Vagina (tissue), 2 donors: ENCODE data around the gene TBL1XR1.

Experiments used
- POLR2A ChIP-seq, 2 donors: fragments of 450-650 bp; IDR thresholded peaks; one replicate each; pipeline ENCODE4 v1.6.1; 2017; ENCODE audit warnings: antibody characterized with exemption in 2 of 2, mild to moderate bottlenecking in 2 of 2, moderate library complexity in 2 of 2
- POLR2AphosphoS5 ChIP-seq, 2 donors: sonication (generic); formaldehyde crosslinking; IDR thresholded peaks; one replicate each; pipeline ENCODE4 v1.9.0; 2017; ENCODE audit warnings: antibody characterized with exemption in 2 of 2, mild to moderate bottlenecking in 2 of 2, low read depth in 1 of 2; ENCODE audit not compliant: insufficient read depth in 1 of 2
- TF ChIP-seq, protein P1 (sequence below), 3 experiments: fragments of 450-650 bp in 2 of 3; fragments of 200-600 bp in 1 of 3; sonication (generic) in 1 of 3; IDR thresholded peaks; one replicate each; pipeline ENCODE4 v1.5.1; 2017 to 2019; ENCODE audit warnings: antibody characterized with exemption in 3 of 3, mild to moderate bottlenecking in 2 of 3, moderate library complexity in 2 of 3

DNA sequence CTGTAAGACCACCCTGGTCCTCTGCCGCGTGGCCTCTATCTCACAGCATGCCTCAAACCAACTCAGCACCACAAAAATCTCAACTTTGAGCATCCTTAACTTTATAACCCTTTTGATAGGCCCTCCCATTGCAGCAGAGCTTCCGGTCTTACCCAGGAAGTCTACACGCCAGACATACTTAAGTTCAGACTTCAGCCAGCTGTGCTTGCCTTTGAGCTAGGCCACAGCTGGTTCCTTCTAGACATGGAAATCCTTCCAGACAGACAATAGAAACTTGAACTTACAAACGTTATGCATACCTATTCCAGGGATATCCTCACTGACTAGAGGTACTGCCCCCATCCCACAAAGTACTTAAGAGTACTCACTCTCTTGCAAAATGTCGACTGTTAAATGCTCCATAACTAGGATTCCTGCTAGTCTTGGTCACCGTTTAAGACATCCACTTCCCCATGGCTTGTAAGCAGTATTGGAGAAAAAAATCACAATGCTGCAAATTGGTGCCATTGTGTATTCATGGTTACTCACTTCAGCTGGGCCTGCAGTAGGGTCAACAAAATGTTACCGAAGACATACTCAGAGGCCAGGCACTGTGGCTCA is 183.5 kb downstream of the TBL1XR1 start:
- TF ChIP-seq, protein P1, sequence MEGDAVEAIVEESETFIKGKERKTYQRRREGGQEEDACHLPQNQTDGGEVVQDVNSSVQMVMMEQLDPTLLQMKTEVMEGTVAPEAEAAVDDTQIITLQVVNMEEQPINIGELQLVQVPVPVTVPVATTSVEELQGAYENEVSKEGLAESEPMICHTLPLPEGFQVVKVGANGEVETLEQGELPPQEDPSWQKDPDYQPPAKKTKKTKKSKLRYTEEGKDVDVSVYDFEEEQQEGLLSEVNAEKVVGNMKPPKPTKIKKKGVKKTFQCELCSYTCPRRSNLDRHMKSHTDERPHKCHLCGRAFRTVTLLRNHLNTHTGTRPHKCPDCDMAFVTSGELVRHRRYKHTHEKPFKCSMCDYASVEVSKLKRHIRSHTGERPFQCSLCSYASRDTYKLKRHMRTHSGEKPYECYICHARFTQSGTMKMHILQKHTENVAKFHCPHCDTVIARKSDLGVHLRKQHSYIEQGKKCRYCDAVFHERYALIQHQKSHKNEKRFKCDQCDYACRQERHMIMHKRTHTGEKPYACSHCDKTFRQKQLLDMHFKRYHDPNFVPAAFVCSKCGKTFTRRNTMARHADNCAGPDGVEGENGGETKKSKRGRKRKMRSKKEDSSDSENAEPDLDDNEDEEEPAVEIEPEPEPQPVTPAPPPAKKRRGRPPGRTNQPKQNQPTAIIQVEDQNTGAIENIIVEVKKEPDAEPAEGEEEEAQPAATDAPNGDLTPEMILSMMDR (IDR thresholded peaks at IDR 0.05): no peak
- no peak for TF ChIP-seq POLR2A (IDR thresholded peaks at IDR 0.05)
- TF ChIP-seq POLR2AphosphoS5 (IDR thresholded peaks at IDR 0.05; ENCODE audit: insufficient read depth in 1 of 2, low read depth in 1 of 2): no peak
